Erythroblast (primary cell): ENCODE results near the gene METTL6.

Experiments
- GATA1 ChIP-seq: IDR thresholded peaks from 2 replicates; pipeline ENCODE4 v1.6.1; 2011; ENCODE audit warnings: low read depth, mild to moderate bottlenecking, control low read depth, low read length, moderate library complexity
- POLR2A ChIP-seq: IDR thresholded peaks from 2 replicates; pipeline ENCODE4 v1.6.1; 2011; ENCODE audit warnings: mild to moderate bottlenecking, low read length

GRCh38 chr3:15465876-15466585 lies 38.7 kb upstream of the METTL6 start:
- no peak for TF ChIP-seq POLR2A
- no peak for TF ChIP-seq GATA1
